Prostate gland (tissue), 1 donor: ENCODE measurements around the gene WDR77.

Source experiments
- POLR2A ChIP-seq: fragments of 450-650 bp; IDR thresholded peaks from one replicate; pipeline ENCODE4 v1.6.1; 2016; ENCODE audit warnings: antibody characterized with exemption, mild to moderate bottlenecking
- POLR2AphosphoS5 ChIP-seq: sonication (generic); formaldehyde crosslinking; IDR thresholded peaks from one replicate; pipeline ENCODE4 v1.6.1; 2017; ENCODE audit warnings: antibody characterized with exemption

GRCh38 chr1:111486431-111486830 lies 37.4 kb upstream of the WDR77 start:
- TF ChIP-seq POLR2AphosphoS5 (no peak), POLR2A (no peak)
